K562 (cell line): ENCODE measurements around the gene GRAPL. TPM values are rescaled to one million over a fixed set of nuclear protein-coding genes. Genes with fewer than 3 reads are reported as not detected.

Source experiments
- ATF7 ChIP-seq: fragments of 450-650 bp; IDR thresholded peaks from 2 replicates; pipeline ENCODE4 v1.7.1; 2014; ENCODE audit warnings: mild to moderate bottlenecking, moderate library complexity
- E2F3 ChIP-seq: fragments of 250-450 bp; sonication (Bioruptor Pico); IDR thresholded peaks from 2 replicates; pipeline ENCODE4 v1.4.0; 2020; ENCODE audit warnings: mild to moderate bottlenecking
- GABPB2 ChIP-seq: fragments of 250-450 bp; sonication (Bioruptor Pico); conservative IDR thresholded peaks from 2 replicates; pipeline ENCODE4 v1.5.1; 2021; ENCODE audit warnings: mild to moderate bottlenecking
- KDM1A ChIP-seq, 2 experiments: fragments of 450-650 bp; IDR thresholded peaks; 2 replicates each; pipeline ENCODE4 v1.6.1; 2016; ENCODE audit warnings: mild to moderate bottlenecking in 2 of 2
- NCOA4 ChIP-seq: fragments of 450-650 bp; IDR thresholded peaks from 2 replicates; pipeline ENCODE4 v1.6.1; 2018; ENCODE audit warnings: mild to moderate bottlenecking; ENCODE audit not compliant: partially characterized antibody
- PRPF4 ChIP-seq: fragments of 200-400 bp; formaldehyde crosslinking; IDR thresholded peaks from one replicate; pipeline ENCODE4 v1.6.1; 2017; ENCODE audit warnings: low read length, low read depth, mild to moderate bottlenecking; ENCODE audit not compliant: insufficient read depth, poor library complexity, severe bottlenecking
- PYGO2 ChIP-seq: fragments of 450-650 bp; IDR thresholded peaks from 2 replicates; pipeline ENCODE4 v1.6.1; 2016; ENCODE audit warnings: mild to moderate bottlenecking, missing genetic modification characterization, moderate library complexity, missing compliant biosample characterization
- RBFOX2 ChIP-seq: fragments of 200-400 bp; formaldehyde crosslinking; IDR thresholded peaks from 2 replicates; pipeline ENCODE4 v1.6.1; 2017; ENCODE audit warnings: low read depth, mild to moderate bottlenecking, low read length, moderate library complexity
- SRF ChIP-seq, 2 experiments: fragments of 250-450, 450-650 bp in 1 of 2; sonication (Bioruptor Pico) in 1 of 2; sonication (generic) in 1 of 2; formaldehyde crosslinking; IDR thresholded peaks; 2 replicates each; pipeline versions ENCODE4 v1.5.0 to v1.5.1; 2020 to 2022; ENCODE audit warnings: mild to moderate bottlenecking in 1 of 2, missing genetic modification reagents in 1 of 2
- TAF15 ChIP-seq: fragments of 200-400 bp; formaldehyde crosslinking; IDR thresholded peaks from 2 replicates; pipeline ENCODE4 v1.6.1; 2017; ENCODE audit warnings: mild to moderate bottlenecking, low read depth, low read length, moderate library complexity
- ZBTB7A ChIP-seq: IDR thresholded peaks from 2 replicates; pipeline ENCODE4 v1.6.1; 2011; ENCODE audit warnings: low read depth, mild to moderate bottlenecking, low read length, moderate library complexity, borderline replicate concordance; ENCODE audit not compliant: control insufficient read depth
- ZFP1 ChIP-seq: fragments of 450-650 bp; formaldehyde crosslinking; IDR thresholded peaks from 2 replicates; pipeline ENCODE4 v1.4.0; 2020; ENCODE audit warnings: mild to moderate bottlenecking, mixed read lengths
- ZNF780A ChIP-seq: fragments of 250-450 bp; sonication (Bioruptor Pico); IDR thresholded peaks from 2 replicates; pipeline ENCODE4 v1.5.0; 2021; ENCODE audit warnings: mild to moderate bottlenecking
- polyA plus RNA-seq, 8 experiments: library from polyadenylated mRNA; depleted of rRNA in 4 of 8; stranded (reverse) in 5 of 8; unstranded in 3 of 8; fragments of >200 nt; fragmentation: Nextera tagmentation in 2 of 8; fragmentation: Illumina TruSeq in 1 of 8; extraction: Ambion mirVana in 2 of 8; extraction: Trizol in 1 of 8; gene quantifications; 2 replicates each; pipeline versions ENCODE4 v1.2.1 to v1.2.3, GENCODE V29; 2011 to 2014; ENCODE audit warnings: inconsistent platforms in 1 of 8, missing spikeins in 1 of 8
- total RNA-seq, 7 experiments: library from RNA; depleted of rRNA in 6 of 7; stranded (reverse); fragments of >200 nt in 6 of 7; fragmentation: Illumina TruSeq in 2 of 7; extraction: Trizol in 2 of 7; gene quantifications; 2 replicates each; pipeline versions ENCODE4 v1.2.1 to v1.2.3, GENCODE V29; 2011 to 2021; ENCODE audit warnings: low replicate concordance in 1 of 7
- TF ChIP-seq, protein P1 (sequence below), 2 experiments: fragments of 450-650 bp; IDR thresholded peaks; 2 replicates each; pipeline ENCODE4 v1.6.1; 2016; ENCODE audit warnings: mild to moderate bottlenecking in 2 of 2, borderline replicate concordance in 1 of 2, low read depth in 1 of 2, moderate library complexity in 1 of 2
- TF ChIP-seq, protein P2 (sequence below): fragments of 450-650 bp; formaldehyde crosslinking; IDR thresholded peaks from 2 replicates; pipeline ENCODE4 v1.4.0; 2020; ENCODE audit warnings: mild to moderate bottlenecking, mixed read lengths
- TF ChIP-seq, protein P3 (sequence below): fragments of 450-650 bp; formaldehyde crosslinking; IDR thresholded peaks from 2 replicates; pipeline ENCODE4 v1.4.0; 2020; ENCODE audit warnings: mild to moderate bottlenecking

The GRAPL gene
- total and polyA plus RNA-seq, 9 of the 15 experiments (the other 6 are each of a cell fraction or from before 2014, with no cell fraction given), result 0.22 TPM; not detected in 8

DNA sequence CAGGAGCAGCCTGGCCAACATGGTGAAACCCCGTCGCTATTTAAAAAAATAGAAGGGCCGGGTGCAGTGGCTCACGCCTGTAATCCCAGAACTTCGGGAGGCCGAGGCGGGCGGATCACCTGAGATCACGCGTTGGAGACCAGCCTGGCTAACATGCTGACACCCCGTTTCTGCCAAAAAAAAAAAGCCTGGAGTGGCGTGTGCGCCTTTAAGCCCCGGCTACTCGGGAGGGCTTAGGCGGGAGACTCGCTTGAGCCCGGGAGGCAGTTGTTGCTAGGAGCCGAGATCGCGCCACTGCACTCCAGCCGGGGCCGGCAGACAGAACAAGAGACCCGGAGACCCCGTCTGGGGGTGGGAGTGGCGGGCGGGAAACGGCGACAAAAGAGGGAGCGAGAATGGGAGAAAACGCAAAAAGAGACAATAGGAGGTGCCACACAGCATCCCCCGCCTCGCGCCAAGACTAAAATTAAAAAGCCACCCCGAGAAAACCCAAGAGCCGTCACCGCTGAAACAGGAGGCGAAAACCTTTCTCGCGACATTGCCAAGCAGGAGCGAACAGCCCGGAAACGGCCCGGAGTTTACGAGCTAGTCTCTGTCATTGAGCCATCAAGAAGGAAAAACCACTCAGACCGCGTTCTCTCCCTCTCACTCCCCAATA lies 15.5 kb upstream of the GRAPL start (continued):
- TF ChIP-seq, protein P1, sequence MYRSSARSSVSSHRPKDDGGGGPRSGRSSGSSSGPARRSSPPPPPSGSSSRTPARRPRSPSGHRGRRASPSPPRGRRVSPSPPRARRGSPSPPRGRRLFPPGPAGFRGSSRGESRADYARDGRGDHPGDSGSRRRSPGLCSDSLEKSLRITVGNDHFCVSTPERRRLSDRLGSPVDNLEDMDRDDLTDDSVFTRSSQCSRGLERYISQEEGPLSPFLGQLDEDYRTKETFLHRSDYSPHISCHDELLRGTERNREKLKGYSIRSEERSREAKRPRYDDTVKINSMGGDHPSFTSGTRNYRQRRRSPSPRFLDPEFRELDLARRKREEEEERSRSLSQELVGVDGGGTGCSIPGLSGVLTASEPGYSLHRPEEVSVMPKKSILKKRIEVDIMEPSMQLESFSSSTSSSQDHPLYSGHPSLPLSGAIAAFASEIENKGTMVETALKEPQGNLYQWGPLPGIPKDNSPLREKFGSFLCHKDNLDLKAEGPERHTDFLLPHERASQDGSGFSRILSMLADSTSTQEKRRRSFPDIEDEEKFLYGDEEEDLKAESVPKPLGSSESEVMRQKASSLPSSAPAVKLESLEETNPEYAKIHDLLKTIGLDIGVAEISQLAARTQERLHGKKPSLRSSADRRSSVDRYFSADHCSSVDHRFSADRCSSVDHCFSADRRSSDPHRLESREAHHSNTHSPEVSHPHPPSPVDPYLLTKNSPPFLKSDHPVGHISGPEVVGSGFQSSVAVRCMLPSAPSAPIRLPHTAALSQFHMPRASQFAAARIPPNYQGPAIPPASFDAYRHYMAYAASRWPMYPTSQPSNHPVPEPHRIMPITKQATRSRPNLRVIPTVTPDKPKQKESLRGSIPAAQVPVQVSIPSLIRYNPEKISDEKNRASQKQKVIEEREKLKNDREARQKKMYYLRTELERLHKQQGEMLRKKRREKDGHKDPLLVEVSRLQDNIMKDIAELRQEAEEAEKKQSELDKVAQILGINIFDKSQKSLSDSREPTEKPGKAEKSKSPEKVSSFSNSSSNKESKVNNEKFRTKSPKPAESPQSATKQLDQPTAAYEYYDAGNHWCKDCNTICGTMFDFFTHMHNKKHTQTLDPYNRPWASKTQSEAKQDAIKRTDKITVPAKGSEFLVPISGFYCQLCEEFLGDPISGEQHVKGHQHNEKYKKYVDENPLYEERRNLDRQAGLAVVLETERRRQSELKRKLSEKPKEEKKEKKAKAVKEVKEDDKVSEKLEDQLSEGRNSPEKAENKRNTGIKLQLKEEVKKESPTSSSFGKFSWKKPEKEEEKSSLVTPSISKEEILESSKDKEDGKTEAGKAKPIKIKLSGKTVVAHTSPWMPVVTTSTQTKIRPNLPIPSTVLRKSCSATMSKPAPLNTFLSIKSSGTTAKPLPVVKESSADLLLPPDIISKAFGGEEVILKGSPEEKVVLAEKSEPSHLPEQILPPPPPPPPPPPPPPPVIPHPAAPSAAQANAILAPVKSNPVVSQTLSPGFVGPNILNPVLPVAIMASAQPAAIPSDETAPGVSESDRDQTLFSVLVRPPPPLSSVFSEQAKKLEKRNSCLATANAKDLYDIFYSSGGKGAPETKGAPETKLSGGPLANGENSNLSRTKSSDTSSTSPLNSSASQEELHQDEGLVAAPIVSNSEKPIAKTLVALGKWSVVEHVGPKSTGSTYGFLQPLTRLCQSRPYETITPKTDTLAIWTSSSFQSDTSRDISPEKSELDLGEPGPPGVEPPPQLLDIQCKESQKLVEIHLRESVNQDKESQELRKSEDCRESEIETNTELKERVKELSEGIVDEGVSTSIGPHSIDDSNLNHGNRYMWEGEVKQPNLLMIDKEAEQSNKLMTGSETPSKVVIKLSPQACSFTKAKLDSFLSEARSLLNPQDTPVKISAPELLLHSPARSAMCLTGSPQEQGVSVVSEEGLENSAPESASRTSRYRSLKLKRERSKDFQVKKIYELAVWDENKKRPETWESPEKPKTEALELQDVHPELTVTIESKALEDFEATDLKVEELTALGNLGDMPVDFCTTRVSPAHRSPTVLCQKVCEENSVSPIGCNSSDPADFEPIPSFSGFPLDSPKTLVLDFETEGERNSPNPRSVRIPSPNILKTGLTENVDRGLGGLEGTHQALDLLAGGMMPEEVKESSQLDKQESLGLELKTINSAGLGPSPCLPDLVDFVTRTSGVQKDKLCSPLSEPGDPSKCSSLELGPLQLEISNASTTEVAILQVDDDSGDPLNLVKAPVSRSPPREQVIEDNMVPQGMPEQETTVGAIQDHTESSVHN (IDR thresholded peaks at IDR 0.05; ENCODE audit: borderline replicate concordance in 1 of 2, low read depth in 1 of 2), result peak in 1 of 2 experiments; percentile 64; a peak in 1 of 4 replicates
- TF ChIP-seq PYGO2 (tag) (peak; percentile 71; the same call in 1 of the 2 replicates), RBFOX2 (peak; percentile 54; the same call in 1 of the 2 replicates), NCOA4 (peak; percentile 81), ZFP1 (CRISPR knock-in tag) (peak; percentile 87), E2F3 (peak; percentile 62; the same call in 1 of the 2 replicates), KDM1A (IDR thresholded peaks at IDR 0.05) (peak in 1 of 2 experiments; percentile 25; a peak in 1 of 4 replicates), PRPF4 (peak; percentile 54), TAF15 (peak; percentile 55; the same call in 1 of the 2 replicates), ZNF780A (CRISPR knock-in tag) (peak; percentile 95), GABPB2 (CRISPR knock-in tag) (peak; percentile 98), ATF7 (peak; percentile 67; the same call in 1 of the 2 replicates), SRF (CRISPR knock-in tag; IDR thresholded peaks at IDR 0.05) (peak; percentile 20 to 91; a peak in 3 of 4 replicates), ZBTB7A (peak; percentile 41; the same call in 1 of the 2 replicates)
- TF ChIP-seq, protein P2, sequence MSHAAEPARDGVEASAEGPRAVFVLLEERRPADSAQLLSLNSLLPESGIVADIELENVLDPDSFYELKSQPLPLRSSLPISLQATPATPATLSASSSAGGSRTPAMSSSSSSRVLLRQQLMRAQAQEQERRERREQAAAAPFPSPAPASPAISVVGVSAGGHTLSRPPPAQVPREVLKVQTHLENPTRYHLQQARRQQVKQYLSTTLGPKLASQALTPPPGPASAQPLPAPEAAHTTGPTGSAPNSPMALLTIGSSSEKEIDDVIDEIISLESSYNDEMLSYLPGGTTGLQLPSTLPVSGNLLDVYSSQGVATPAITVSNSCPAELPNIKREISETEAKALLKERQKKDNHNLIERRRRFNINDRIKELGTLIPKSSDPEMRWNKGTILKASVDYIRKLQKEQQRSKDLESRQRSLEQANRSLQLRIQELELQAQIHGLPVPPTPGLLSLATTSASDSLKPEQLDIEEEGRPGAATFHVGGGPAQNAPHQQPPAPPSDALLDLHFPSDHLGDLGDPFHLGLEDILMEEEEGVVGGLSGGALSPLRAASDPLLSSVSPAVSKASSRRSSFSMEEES (CRISPR knock-in tag), result peak; percentile 64
- TF ChIP-seq, protein P3, sequence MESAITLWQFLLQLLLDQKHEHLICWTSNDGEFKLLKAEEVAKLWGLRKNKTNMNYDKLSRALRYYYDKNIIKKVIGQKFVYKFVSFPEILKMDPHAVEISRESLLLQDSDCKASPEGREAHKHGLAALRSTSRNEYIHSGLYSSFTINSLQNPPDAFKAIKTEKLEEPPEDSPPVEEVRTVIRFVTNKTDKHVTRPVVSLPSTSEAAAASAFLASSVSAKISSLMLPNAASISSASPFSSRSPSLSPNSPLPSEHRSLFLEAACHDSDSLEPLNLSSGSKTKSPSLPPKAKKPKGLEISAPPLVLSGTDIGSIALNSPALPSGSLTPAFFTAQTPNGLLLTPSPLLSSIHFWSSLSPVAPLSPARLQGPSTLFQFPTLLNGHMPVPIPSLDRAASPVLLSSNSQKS (CRISPR knock-in tag), result peak; percentile 93
